H1 (cell line): Measurements from ENCODE around the gene RRP7A. TPM values are rescaled to one million over a fixed set of nuclear protein-coding genes. Genes with fewer than 3 reads are reported as not detected.

Experiments used
- CTCF ChIA-PET: fragments of 300-600 bp; sonication (Branson Sonifier 250); formaldehyde crosslinking; loops from one replicate; lab custom pipeline; 2021; ENCODE audit not compliant: partially characterized antibody; lab: Charles Lee
- POLR2A ChIA-PET: fragments of 300-600 bp; sonication (Branson Sonifier 250); formaldehyde crosslinking; loops from one replicate; lab custom pipeline; 2021; ENCODE audit warnings: inconsistent platforms; ENCODE audit not compliant: partially characterized antibody; lab: Charles Lee
- DNase-seq, 2 experiments: peaks; one replicate each; pipeline versions ENCODE4 v3.0.0 to v3.0.0-alpha.2; 2010 to 2022; ENCODE audit warnings: low spot score in 2 of 2, low read depth in 1 of 2, mixed read lengths in 1 of 2
- FAIRE-seq: peaks from 2 replicates; lab custom pipeline; 2011; peaks lifted over from hg19 to GRCh38; lab: Jason Lieb, UNC
- H2AFZ ChIP-seq: 2 replicates; pipeline ENCODE4 v1.8.1; 2012; ENCODE audit warnings: low read length, inconsistent platforms
- H2AK5ac ChIP-seq: 2 replicates; pipeline ENCODE4 v1.6.1; 2013; ENCODE audit warnings: low read depth, low read length
- H2BK120ac ChIP-seq: replicated peaks from 2 replicates; pipeline ENCODE3; 2013; ENCODE audit warnings: low read depth, low read length, inconsistent platforms
- H2BK12ac ChIP-seq: 2 replicates; pipeline ENCODE4 v1.6.1; 2013; ENCODE audit warnings: low read depth, low read length
- H2BK15ac ChIP-seq: 2 replicates; pipeline ENCODE4 v1.6.1; 2013; ENCODE audit warnings: low read length
- H2BK20ac ChIP-seq: 2 replicates; pipeline ENCODE4 v1.6.1; 2013; ENCODE audit warnings: low read length
- H2BK5ac ChIP-seq: 2 replicates; pipeline ENCODE4 v1.6.1; 2013; ENCODE audit warnings: low read depth, low read length
- H3K14ac ChIP-seq: 2 replicates; pipeline ENCODE4 v1.6.1; 2013; ENCODE audit warnings: inconsistent platforms; ENCODE audit not compliant: insufficient read length
- H3K18ac ChIP-seq: 2 replicates; pipeline ENCODE4 v1.6.1; 2013; ENCODE audit warnings: low read length; ENCODE audit errors: extremely low read depth
- H3K23ac ChIP-seq: 2 replicates; pipeline ENCODE4 v1.6.1; 2013; ENCODE audit warnings: inconsistent platforms; ENCODE audit not compliant: insufficient read length
- H3K23me2 ChIP-seq: 2 replicates; pipeline ENCODE4 v1.6.1; 2013; ENCODE audit warnings: low read depth, low read length
- H3K27ac ChIP-seq: 2 replicates; pipeline ENCODE4 v1.6.1; 2011; ENCODE audit warnings: low read depth, low read length, inconsistent platforms
- H3K27me3 ChIP-seq, 4 experiments: replicated peaks in 1 of 4; 1 replicate in 1 of 4; 2 replicates in 3 of 4; pipeline versions ENCODE4 v1.6.1 to v1.8.1; 2011 to 2013; ENCODE audit warnings: low read length in 3 of 4, mild to moderate bottlenecking in 3 of 4, inconsistent platforms in 2 of 4, mixed read lengths in 2 of 4, moderate library complexity in 1 of 4; ENCODE audit not compliant: control insufficient read depth in 3 of 4, insufficient read depth in 3 of 4; ENCODE audit errors: extremely low read depth in 1 of 4
- H3K36me3 ChIP-seq, 4 experiments: 2 replicates each; pipeline versions ENCODE4 v1.6.1 to v1.8.1; 2011 to 2013; ENCODE audit warnings: mild to moderate bottlenecking in 4 of 4, low read length in 3 of 4, moderate library complexity in 2 of 4, control low read depth in 1 of 4, inconsistent platforms in 1 of 4; ENCODE audit not compliant: insufficient read depth in 4 of 4, control insufficient read depth in 2 of 4
- H3K4ac ChIP-seq: replicated peaks from 2 replicates; pipeline ENCODE3; 2013; ENCODE audit warnings: low read length, low read depth, mixed read lengths, inconsistent platforms; ENCODE audit not compliant: insufficient read length
- H3K4me1 ChIP-seq, 4 experiments: replicated peaks in 1 of 4; 1 replicate in 1 of 4; 2 replicates in 3 of 4; pipeline versions ENCODE4 v1.6.1 to v1.8.1; 2011 to 2013; ENCODE audit warnings: low read length in 3 of 4, inconsistent platforms in 2 of 4, mixed read lengths in 1 of 4; ENCODE audit not compliant: insufficient read depth in 4 of 4, control insufficient read depth in 3 of 4
- H3K4me2 ChIP-seq, 2 experiments: 2 replicates each; pipeline versions ENCODE4 v1.6.1 to v1.8.1; 2011 to 2013; ENCODE audit warnings: low read depth in 2 of 2, low read length in 2 of 2, control low read depth in 1 of 2, inconsistent platforms in 1 of 2, mild to moderate bottlenecking in 1 of 2; ENCODE audit not compliant: insufficient read depth in 1 of 2
- H3K4me3 ChIP-seq, 4 experiments: fragments of 200-600, 300-600 bp in 1 of 4; sonication (generic), shearing (Covaris generic), sonication (Bioruptor Twin) in 1 of 4; 2 replicates each; pipeline versions ENCODE4 v1.5.1 to v1.8.1; 2011 to 2016; ENCODE audit warnings: low read length in 4 of 4, low read depth in 3 of 4, control low read depth in 2 of 4, inconsistent platforms in 2 of 4, mild to moderate bottlenecking in 2 of 4, mixed read lengths in 1 of 4, moderate library complexity in 1 of 4; ENCODE audit not compliant: insufficient read depth in 2 of 4; ENCODE audit errors: extremely low read depth in 1 of 4
- H3K56ac ChIP-seq: replicated peaks from 2 replicates; pipeline ENCODE3; 2013; ENCODE audit warnings: low read depth, mild to moderate bottlenecking, mixed read lengths, low read length, inconsistent platforms; ENCODE audit not compliant: insufficient read length
- H3K79me1 ChIP-seq: 2 replicates; pipeline ENCODE4 v1.6.1; 2013; ENCODE audit warnings: low read depth, low read length, control low read depth
- H3K79me2 ChIP-seq, 2 experiments: 2 replicates each; pipeline versions ENCODE4 v1.6.1 to v1.8.1; 2012 to 2013; ENCODE audit warnings: low read length in 2 of 2, mild to moderate bottlenecking in 2 of 2, inconsistent platforms in 1 of 2; ENCODE audit not compliant: insufficient read depth in 2 of 2, control insufficient read depth in 1 of 2
- H3K9ac ChIP-seq, 4 experiments: replicated peaks in 1 of 4; 1 replicate in 1 of 4; 2 replicates in 3 of 4; pipeline versions ENCODE4 v1.6.1 to v1.8.1; 2011 to 2013; ENCODE audit warnings: low read depth in 3 of 4, low read length in 3 of 4, control low read depth in 2 of 4, mild to moderate bottlenecking in 2 of 4, moderate library complexity in 2 of 4, inconsistent platforms in 1 of 4; ENCODE audit errors: extremely low read depth in 1 of 4
- H3K9me3 ChIP-seq, 2 experiments: 2 replicates each; pipeline versions ENCODE4 v1.6.1 to v1.8.1; 2012 to 2013; ENCODE audit warnings: mild to moderate bottlenecking in 2 of 2, moderate library complexity in 2 of 2, control low read depth in 1 of 2, inconsistent platforms in 1 of 2, low read depth in 1 of 2, low read length in 1 of 2, mixed read lengths in 1 of 2; ENCODE audit not compliant: insufficient read depth in 2 of 2
- H4K20me1 ChIP-seq, 2 experiments: replicated peaks in 1 of 2; 2 replicates each; pipeline versions ENCODE3 to v1.8.1; 2011 to 2013; ENCODE audit warnings: inconsistent platforms in 2 of 2, low read length in 2 of 2, mild to moderate bottlenecking in 1 of 2; ENCODE audit not compliant: insufficient read depth in 2 of 2, control insufficient read depth in 1 of 2
- H4K5ac ChIP-seq: 2 replicates; pipeline ENCODE4 v1.6.1; 2013; ENCODE audit warnings: low read length, low read depth, mixed read lengths, inconsistent platforms; ENCODE audit not compliant: insufficient read length
- H4K8ac ChIP-seq: 2 replicates; pipeline ENCODE4 v1.8.0; 2013; ENCODE audit warnings: mild to moderate bottlenecking, moderate library complexity, low read length, inconsistent platforms; ENCODE audit not compliant: insufficient read depth; ENCODE audit errors: extremely low read depth
- H4K91ac ChIP-seq: replicated peaks from 2 replicates; pipeline ENCODE3; 2013; ENCODE audit warnings: low read length, mixed read lengths, inconsistent platforms; ENCODE audit not compliant: insufficient read length
- CHD1 ChIP-seq: IDR thresholded peaks from 2 replicates; pipeline ENCODE4 v1.6.1; 2012; ENCODE audit warnings: low read depth, low read length, improper control_type of control experiment
- CHD2 ChIP-seq: IDR thresholded peaks from 2 replicates; pipeline ENCODE4 v1.6.1; 2012; ENCODE audit warnings: low read length, improper control_type of control experiment
- CREB1 ChIP-seq: IDR thresholded peaks from 2 replicates; pipeline ENCODE4 v1.6.1; 2012; ENCODE audit warnings: inconsistent platforms
- EGR1 ChIP-seq: IDR thresholded peaks from 2 replicates; pipeline ENCODE4 v1.6.1; 2011; ENCODE audit warnings: low read depth, low read length, borderline replicate concordance
- JUND ChIP-seq: IDR thresholded peaks from 2 replicates; pipeline ENCODE4 v1.6.1; 2011; ENCODE audit warnings: mild to moderate bottlenecking, improper control_type of control experiment, low read length
- PHF8 ChIP-seq: fragments of 200-600 bp; sonication (generic); conservative IDR thresholded peaks from 2 replicates; pipeline ENCODE4 v1.7.1; 2012; ENCODE audit warnings: low read depth, mild to moderate bottlenecking, inconsistent platforms, low read length, moderate library complexity
- POLR2A ChIP-seq, 2 experiments: IDR thresholded peaks; 1 replicate in 1 of 2; 2 replicates in 1 of 2; pipeline ENCODE4 v1.6.1; 2011; ENCODE audit warnings: low read depth in 2 of 2, low read length in 2 of 2, mild to moderate bottlenecking in 2 of 2; ENCODE audit errors: control extremely low read depth in 1 of 2
- POLR2AphosphoS5 ChIP-seq: IDR thresholded peaks from 2 replicates; pipeline ENCODE4 v1.6.1; 2011; ENCODE audit warnings: low read depth, low read length
- SUZ12 ChIP-seq: fragments of 200-600 bp; sonication (generic); IDR thresholded peaks from 2 replicates; pipeline ENCODE4 v1.6.1; 2012; ENCODE audit warnings: mild to moderate bottlenecking, inconsistent platforms, low read length, moderate library complexity, mixed read lengths
- TBP ChIP-seq: IDR thresholded peaks from 2 replicates; pipeline ENCODE4 v1.6.1; 2011; ENCODE audit warnings: low read depth, low read length, improper control_type of control experiment
- TEAD4 ChIP-seq: IDR thresholded peaks from 2 replicates; pipeline ENCODE4 v1.6.1; 2012; ENCODE audit warnings: low read depth, low read length, inconsistent platforms, mixed read lengths
- WGBS, 2 experiments: shearing (Covaris generic) in 1 of 2; methylation state at CpG; one replicate each; pipeline versions ENCODE4 v1.1.6 to v1.1.7; 2013 to 2015; ENCODE audit warnings: low lambda C conversion rate in 2 of 2, mixed read lengths in 2 of 2, inconsistent platforms in 1 of 2, low coverage in 1 of 2, missing lambda C conversion rate in 1 of 2; ENCODE audit not compliant: insufficient replicate concordance in 2 of 2, insufficient coverage in 1 of 2, insufficient read length in 1 of 2; ENCODE audit errors: extremely low coverage in 1 of 2, missing lambda C conversion rate in 1 of 2; 5-methylcytosine and 5-hydroxymethylcytosine counted together
- polyA plus RNA-seq, 7 experiments: library from polyadenylated mRNA; depleted of rRNA in 3 of 7; stranded (reverse) in 5 of 7; unstranded in 2 of 7; fragments of >200 nt in 5 of 7; fragments of 200-250 nt in 2 of 7; gene quantifications; 1 replicate in 5 of 7; 2 replicates in 1 of 7; 4 replicates in 1 of 7; pipeline versions ENCODE4 v1.2.1 to v1.2.3, GENCODE V29; 2011 to 2013; ENCODE audit warnings: missing spikeins in 2 of 7, mixed read lengths in 2 of 7
- total RNA-seq: library from RNA; stranded (reverse); fragmentation: NEBNext Ultra II Directional; extraction: Animal tissue kit (Norgen Biotek cat#: 25700); gene quantifications from 2 replicates; pipeline ENCODE4 v1.2.1, GENCODE V29; 2021
- TF ChIP-seq, protein P1 (sequence below): IDR thresholded peaks from 2 replicates; pipeline ENCODE4 v1.6.1; 2012; ENCODE audit warnings: inconsistent platforms

The RRP7A gene
- total and polyA plus RNA-seq, 2 of the 8 experiments (the other 6 are each of a cell fraction or from before 2014, with no cell fraction given): 18.4 to 49.0 TPM

DNA sequence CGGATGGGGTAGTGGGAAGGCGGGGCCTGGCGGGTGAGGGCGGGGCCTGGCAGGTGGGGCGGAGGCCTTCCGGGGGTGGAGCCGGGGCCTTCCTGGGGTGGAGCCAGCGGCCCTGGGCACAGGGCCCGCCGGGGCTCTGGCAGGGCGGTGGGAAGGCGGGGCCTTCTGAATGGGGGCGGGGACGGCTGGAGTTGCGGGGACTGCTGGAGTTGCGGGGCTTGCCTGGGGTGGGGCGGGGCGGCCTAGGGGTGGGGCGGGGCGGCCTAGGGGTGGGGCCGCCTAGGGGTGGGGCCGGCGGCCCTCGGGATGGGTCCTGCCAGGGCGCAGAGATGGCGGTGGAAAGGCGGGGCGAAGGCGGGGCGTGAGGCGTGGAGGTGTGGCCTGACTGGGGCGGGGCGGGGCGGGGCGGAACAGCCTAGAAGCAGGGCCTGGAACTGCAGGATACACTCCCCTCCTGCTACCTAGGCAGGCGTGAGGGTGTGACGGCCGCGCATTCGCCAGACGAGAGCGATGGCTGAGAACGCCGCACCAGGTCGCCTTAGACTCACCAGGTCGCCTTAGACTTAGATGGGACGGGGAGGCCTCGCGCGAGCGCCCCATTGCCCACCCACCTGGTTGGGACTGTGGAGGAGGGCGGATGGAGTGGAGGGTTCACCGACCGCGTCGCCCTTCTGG is 19.3 kb downstream of the RRP7A start:
- H3K14ac ChIP-seq: no peak overlapping the region
- H3K79me2 ChIP-seq: no peaks in the 10 kb centered on the region
- no peak overlapping the region for H3K23ac ChIP-seq
- H3K4me2 ChIP-seq: peak overlapping the region; percentile 77 to 96
- H3K4me3 ChIP-seq: peak overlapping the region; percentile 24 to 55 (median 40)
- FAIRE-seq (no peak), DNase-seq (peak; percentile 73 to 98)
- H2AK5ac ChIP-seq: no peak overlapping the region
- POLR2A ChIA-PET: interaction anchor here (0.9 kb wide), 1 partner anchor 115 kb away, joined by 3 read pairs; the partner anchor contains the start of gene POLDIP3
- peak overlapping the region; percentile 85 for H2AFZ ChIP-seq
- H3K56ac ChIP-seq: no peak overlapping the region
- no peaks in the 10 kb centered on the region for H3K27me3 ChIP-seq
- no peak overlapping the region for H2BK15ac ChIP-seq
- no peak overlapping the region for H3K27ac ChIP-seq
- no peaks in the 10 kb centered on the region for H4K20me1 ChIP-seq
- no peaks in the 10 kb centered on the region for H3K79me1 ChIP-seq
- peaks cover 3 to 14% (median 9%) of the 10 kb centered on the region in 4 experiments; a peak in 6 of 7 replicates for H3K4me1 ChIP-seq
- 10% methylated on average over 18 of the region's 56 CpGs; no CpG with 5 or more reads in 1 of the 2 experiments for WGBS, 2 experiments
- H2BK5ac ChIP-seq: 0 out of 2 replicates have a peak overlapping the region, but pooled peaks have one; percentile 66
- no peak overlapping the region for H4K5ac ChIP-seq
- peaks cover 2% of the 10 kb centered on the region; the same call in 1 of the 2 replicates for H3K23me2 ChIP-seq
- no peaks in the 10 kb centered on the region for H3K36me3 ChIP-seq
- H2BK20ac ChIP-seq: peak overlapping the region; percentile 61; the same call in 1 of the 2 replicates
- H2BK120ac ChIP-seq: no peak overlapping the region
- no peak overlapping the region for H3K4ac ChIP-seq
- H4K8ac ChIP-seq: peak overlapping the region; percentile 88
- H2BK12ac ChIP-seq: 0 out of 2 replicates have a peak overlapping the region, but pooled peaks have one; percentile 33
- peak overlapping the region; percentile 44; the same call in 1 of the 2 replicates for H3K18ac ChIP-seq
- no peak overlapping the region for H4K91ac ChIP-seq
- H3K9ac ChIP-seq: peak overlapping the region in 2 of 4 experiments; percentile 20 to 43; a peak in 3 of 7 replicates
- H3K9me3 ChIP-seq: no peaks in the 10 kb centered on the region
- CTCF ChIA-PET: interaction anchor here (1.0 to 1.2 kb wide), 2 partner anchors 10 to 218 kb away, joined by 3 to 4 read pairs; no protein-coding TSS in a partner anchor
- no peak for TF ChIP-seq CHD1
- TF ChIP-seq SUZ12: no peak
- no peak for TF ChIP-seq JUND
- no peak for TF ChIP-seq CHD2
- peak in 1 of 2 experiments; percentile 39; a peak in 1 of 3 replicates for TF ChIP-seq POLR2A (IDR thresholded peaks at IDR 0.05; ENCODE audit: control extremely low read depth in 1 of 2, low read depth in 2 of 2, low read length in 2 of 2)
- no peak for TF ChIP-seq CREB1
- TF ChIP-seq, protein P1, sequence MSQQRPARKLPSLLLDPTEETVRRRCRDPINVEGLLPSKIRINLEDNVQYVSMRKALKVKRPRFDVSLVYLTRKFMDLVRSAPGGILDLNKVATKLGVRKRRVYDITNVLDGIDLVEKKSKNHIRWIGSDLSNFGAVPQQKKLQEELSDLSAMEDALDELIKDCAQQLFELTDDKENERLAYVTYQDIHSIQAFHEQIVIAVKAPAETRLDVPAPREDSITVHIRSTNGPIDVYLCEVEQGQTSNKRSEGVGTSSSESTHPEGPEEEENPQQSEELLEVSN: peak; percentile 51; the same call in 1 of the 2 replicates
- TF ChIP-seq TEAD4: no peak
- TF ChIP-seq EGR1: no peak
- TF ChIP-seq TBP: peak; percentile 57; the same call in 1 of the 2 replicates
- no peak; the same call in 1 of the 2 replicates for TF ChIP-seq PHF8
- peak; percentile 83 for TF ChIP-seq POLR2AphosphoS5
